Activated naive CD8-positive, alpha-beta T cell treated with anti-CD3 and anti-CD28 coated beads, Interleukin-2, amount 10 ng/mL, durations not matched to agents 7 days and 5 days (primary cell): Measurements from ENCODE around the gene CD44. TPM values are rescaled to one million over a fixed set of nuclear protein-coding genes. Genes with fewer than 3 reads are reported as not detected.
A peak's percentile ranks its signal among the peaks of the same experiment; 100 is the strongest.

Experiments
- ATAC-seq: fragments of 150-1000 bp; cut with Tn5 transposase; one replicate; pipeline ENCODE4 v1.10.0; 2021; ENCODE audit warnings: low read depth, moderate library complexity
- POLR2A ChIA-PET: fragments of 350-600 bp; sonication (Branson Sonifier 250); formaldehyde crosslinking; loops from one replicate; lab custom pipeline; 2021; ENCODE audit warnings: antibody characterized with exemption; lab: Charles Lee
- DNase-seq: peaks from one replicate; pipeline ENCODE4 v3.0.0; 2021
- H3K27ac Mint-ChIP-seq: one replicate; pipeline ENCODE4 v1.8.0; 2022; ENCODE audit warnings: mild to moderate bottlenecking, mixed read lengths
- H3K27me3 Mint-ChIP-seq: one replicate; pipeline ENCODE4 v1.8.0; 2022; ENCODE audit warnings: mild to moderate bottlenecking, moderate library complexity, mixed read lengths
- H3K36me3 Mint-ChIP-seq: one replicate; pipeline ENCODE4 v1.8.0; 2021; ENCODE audit warnings: mild to moderate bottlenecking, mixed read lengths
- H3K4me1 Mint-ChIP-seq: one replicate; pipeline ENCODE4 v1.8.0; 2021; ENCODE audit warnings: mixed read lengths
- H3K4me3 Mint-ChIP-seq: one replicate; pipeline ENCODE4 v1.8.0; 2022; ENCODE audit warnings: mild to moderate bottlenecking, moderate library complexity, mixed read lengths
- H3K9me3 Mint-ChIP-seq: one replicate; pipeline ENCODE4 v1.8.0; 2021; ENCODE audit warnings: mixed read lengths
- total RNA-seq, 2 experiments: library from RNA; stranded (reverse); gene quantifications; one replicate each; pipeline ENCODE4 v1.2.3, GENCODE V29; 2021

Gene CD44
- total RNA-seq, 2 experiments from 2014 or later: 551 to 555 TPM

- Mint-ChIP-seq H3K36me3 (peaks cover 64% of the 10 kb centered on the region), H3K27ac (peak overlapping the region; percentile 61), H3K27me3 (no peaks in the 10 kb centered on the region), H3K4me1 (peaks cover 59% of the 10 kb centered on the region), H3K4me3 (peak overlapping the region; percentile 16), H3K9me3 (no peaks in the 10 kb centered on the region)
- DNase-seq: no peak
- POLR2A ChIA-PET: interaction anchor here (1.1 to 1.9 kb wide), 2 partner anchors 9 to 41 kb away, joined by 3 to 5 read pairs; no protein-coding TSS in a partner anchor
- ATAC-seq: no peak
Observed at GRCh38 chr11:35182317-35182939, 43.5 kb downstream of the CD44 start.

DNA sequence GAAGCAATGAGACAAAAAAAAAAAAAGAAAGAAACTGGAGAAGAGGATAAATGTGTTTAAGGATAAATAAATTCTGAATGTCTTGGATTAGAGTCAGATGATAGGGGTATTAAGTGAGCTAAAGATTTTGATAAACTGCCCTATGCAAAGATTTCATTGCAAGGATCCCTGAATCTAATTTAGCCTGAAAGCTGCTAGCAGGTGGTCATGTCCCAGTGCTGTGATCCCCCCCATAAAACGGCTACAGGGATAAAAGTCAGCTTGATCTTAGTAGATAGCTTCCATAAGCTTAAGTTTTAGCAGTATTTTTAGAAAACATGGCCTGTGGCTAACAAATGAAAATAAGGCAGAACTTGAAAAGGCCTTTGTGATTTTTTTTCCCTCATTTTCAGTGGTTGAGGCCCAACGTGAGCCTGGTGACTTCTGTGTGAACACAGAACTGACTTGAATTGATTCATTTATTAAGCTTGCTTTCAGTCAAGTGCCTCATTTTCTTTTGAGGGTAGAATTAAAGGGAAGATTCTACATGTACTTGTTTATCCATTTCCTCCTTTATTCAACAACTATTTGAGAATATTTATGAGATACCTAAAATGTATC lies 44.5 kb downstream of the CD44 start:
- no peak for ATAC-seq
- DNase-seq: no peak
- POLR2A ChIA-PET: interaction anchor here (1.1 to 1.9 kb wide), 2 partner anchors 10 to 42 kb away, joined by 3 to 5 read pairs; no protein-coding TSS in a partner anchor
- no peak overlapping the region for H3K4me3 Mint-ChIP-seq
- H3K27ac Mint-ChIP-seq: peak overlapping the region; percentile 2
- H3K36me3 Mint-ChIP-seq: peaks cover 72% of the 10 kb centered on the region
- H3K4me1 Mint-ChIP-seq: peaks cover 55% of the 10 kb centered on the region
- H3K9me3 Mint-ChIP-seq: no peaks in the 10 kb centered on the region
- H3K27me3 Mint-ChIP-seq: no peaks in the 10 kb centered on the region

GRCh38 chr11:35185696-35186095 lies 46.7 kb downstream of the CD44 start:
- Mint-ChIP-seq H3K27ac (peak overlapping the region; percentile 35), H3K9me3 (no peaks in the 10 kb centered on the region), H3K36me3 (peaks cover 77% of the 10 kb centered on the region), H3K4me3 (no peak overlapping the region), H3K27me3 (no peaks in the 10 kb centered on the region), H3K4me1 (peaks cover 40% of the 10 kb centered on the region)
- POLR2A ChIA-PET: no interaction called here
- ATAC-seq (no peak), DNase-seq (no peak)

DNA sequence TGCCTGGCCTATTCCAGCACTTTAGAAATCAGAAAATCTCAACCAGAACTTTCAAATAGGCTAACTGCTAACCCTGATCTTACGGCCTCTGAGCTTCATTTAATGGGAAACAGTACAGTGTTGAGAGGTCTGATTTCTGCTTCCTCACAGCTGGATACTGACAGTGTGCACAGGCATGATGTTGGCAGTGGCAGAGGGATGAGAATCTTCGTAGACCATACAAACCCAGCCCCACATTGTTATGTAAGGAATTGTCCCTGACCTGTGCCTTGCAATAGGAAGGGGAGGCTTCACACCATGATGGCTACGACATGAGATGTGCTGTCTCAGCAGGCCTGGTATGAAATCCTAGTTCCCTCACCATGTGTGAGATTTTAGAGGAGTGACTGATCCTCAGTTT lies 49.0 kb downstream of the CD44 start:
- peaks cover 82% of the 10 kb centered on the region for H3K36me3 Mint-ChIP-seq
- H3K9me3 Mint-ChIP-seq: no peaks in the 10 kb centered on the region
- no peak for DNase-seq
- peaks cover 35% of the 10 kb centered on the region for H3K4me1 Mint-ChIP-seq
- H3K4me3 Mint-ChIP-seq: no peak overlapping the region
- H3K27ac Mint-ChIP-seq: peak overlapping the region; percentile 35
- H3K27me3 Mint-ChIP-seq: no peaks in the 10 kb centered on the region
- no peak for ATAC-seq
- POLR2A ChIA-PET: no interaction called here

DNA sequence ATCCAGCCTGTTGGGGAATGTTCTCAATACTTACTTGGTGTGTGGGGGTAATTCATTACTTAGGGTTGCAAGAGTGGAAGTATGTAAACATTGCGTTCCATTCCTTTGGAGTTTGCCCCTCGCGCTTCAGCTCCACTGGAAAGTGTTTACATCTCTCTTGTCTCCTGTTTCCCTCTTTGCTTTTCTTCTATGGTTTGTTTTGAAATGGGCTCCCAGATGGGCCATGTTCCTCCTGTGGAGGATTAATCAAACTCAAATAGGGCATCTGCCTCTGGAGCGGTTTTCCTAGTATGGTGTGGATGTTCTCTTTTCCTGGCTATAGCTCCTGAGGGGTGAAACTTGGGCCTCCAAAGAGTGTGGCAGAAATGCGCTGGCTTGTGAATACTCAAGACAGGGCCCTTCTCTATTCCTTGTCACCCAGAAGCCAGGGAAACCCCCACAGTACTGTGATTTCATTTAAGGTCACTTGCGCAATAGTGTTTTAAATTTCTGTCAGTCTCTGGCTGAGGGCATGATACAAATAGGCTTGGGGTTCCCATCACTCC lies 51.9 kb downstream of the CD44 start:
- POLR2A ChIA-PET: interaction anchor here (1.8 kb wide), 1 partner anchor 12 kb away, joined by 4 read pairs; no protein-coding TSS in a partner anchor
- Mint-ChIP-seq H3K27me3 (no peaks in the 10 kb centered on the region), H3K4me1 (peaks cover 28% of the 10 kb centered on the region), H3K9me3 (no peaks in the 10 kb centered on the region), H3K27ac (no peak overlapping the region), H3K36me3 (peaks cover 85% of the 10 kb centered on the region), H3K4me3 (no peak overlapping the region)
- DNase-seq (no peak), ATAC-seq (no peak)

DNA sequence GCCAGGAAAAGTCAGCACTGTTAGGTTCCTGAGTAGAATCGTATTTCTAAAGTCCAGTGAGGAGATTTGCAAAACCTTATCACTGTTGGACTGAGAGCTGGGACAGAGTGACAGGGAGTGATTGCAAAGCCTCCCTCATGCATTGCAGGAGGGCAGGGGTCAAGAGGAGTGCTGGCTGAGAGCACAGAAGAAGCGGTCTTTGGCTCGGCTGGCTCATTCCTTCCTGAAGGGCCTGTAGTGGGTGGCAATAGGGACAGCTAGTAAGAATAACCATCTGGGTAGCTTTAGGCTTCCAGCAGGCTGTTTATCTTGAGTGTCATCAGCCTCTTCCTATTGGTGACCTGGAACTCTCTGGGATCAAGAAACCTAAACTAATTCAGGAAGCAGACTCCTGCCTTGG lies 53.4 kb downstream of the CD44 start:
- ATAC-seq (no peak), DNase-seq (no peak)
- H3K27me3 Mint-ChIP-seq: no peaks in the 10 kb centered on the region
- H3K27ac Mint-ChIP-seq: no peak overlapping the region
- POLR2A ChIA-PET: interaction anchor here (0.7 kb wide), 1 partner anchor 37 kb away, joined by 4 read pairs; no protein-coding TSS in a partner anchor
- H3K4me1 Mint-ChIP-seq: peaks cover 29% of the 10 kb centered on the region
- H3K4me3 Mint-ChIP-seq: no peak overlapping the region
- H3K9me3 Mint-ChIP-seq: peaks cover 1% of the 10 kb centered on the region
- peaks cover 90% of the 10 kb centered on the region for H3K36me3 Mint-ChIP-seq

GRCh38 chr11:35193767-35194166 lies 54.8 kb downstream of the CD44 start:
- Mint-ChIP-seq H3K36me3 (peaks cover 92% of the 10 kb centered on the region), H3K4me1 (peaks cover 28% of the 10 kb centered on the region), H3K4me3 (no peak overlapping the region), H3K27me3 (no peaks in the 10 kb centered on the region), H3K27ac (no peak overlapping the region), H3K9me3 (peaks cover 3% of the 10 kb centered on the region)
- ATAC-seq (no peak), DNase-seq (no peak)
- POLR2A ChIA-PET: no interaction called here

DNA sequence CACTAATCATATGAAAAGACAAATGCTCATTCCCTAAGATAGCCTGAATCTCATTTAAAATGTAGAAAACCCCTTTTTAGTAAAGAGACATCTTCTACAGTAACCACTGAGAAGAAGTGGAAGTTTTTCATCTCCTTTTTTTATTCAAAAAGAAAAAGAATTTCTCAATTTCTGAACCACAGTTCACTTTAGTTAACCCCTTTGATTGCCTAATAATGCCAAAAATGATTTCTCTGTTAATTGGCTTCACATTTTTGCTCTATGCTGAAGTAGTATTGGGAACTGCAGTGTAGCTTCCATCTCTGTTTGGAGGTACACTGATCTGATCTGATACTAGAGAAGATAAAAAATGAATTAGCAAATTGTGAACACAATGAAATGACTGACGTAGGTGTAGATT lies 58.3 kb downstream of the CD44 start:
- H3K27ac Mint-ChIP-seq: no peak overlapping the region
- peaks cover 17% of the 10 kb centered on the region for H3K4me1 Mint-ChIP-seq

GRCh38 chr11:35200811-35201341 lies 61.9 kb downstream of the CD44 start:
- POLR2A ChIA-PET: no interaction called here
- peaks cover 10% of the 10 kb centered on the region for H3K4me1 Mint-ChIP-seq
- ATAC-seq: no peak
- DNase-seq: no peak
- peaks cover 9% of the 10 kb centered on the region for H3K9me3 Mint-ChIP-seq
- H3K4me3 Mint-ChIP-seq: no peak overlapping the region
- H3K27me3 Mint-ChIP-seq: no peaks in the 10 kb centered on the region
- peaks cover 93% of the 10 kb centered on the region for H3K36me3 Mint-ChIP-seq
- H3K27ac Mint-ChIP-seq: no peak overlapping the region

More for the DNA sequence above, 58.3 kb downstream of the CD44 start:
- DNase-seq (no peak), ATAC-seq (no peak)
- H3K4me3 Mint-ChIP-seq: no peak overlapping the region
- peaks cover 92% of the 10 kb centered on the region for H3K36me3 Mint-ChIP-seq
- H3K27me3 Mint-ChIP-seq: no peaks in the 10 kb centered on the region
- peaks cover 6% of the 10 kb centered on the region for H3K9me3 Mint-ChIP-seq
- POLR2A ChIA-PET: no interaction called here

GRCh38 chr11:35204614-35205013 lies 65.6 kb downstream of the CD44 start:
- POLR2A ChIA-PET: no interaction called here
- H3K27ac Mint-ChIP-seq: no peak overlapping the region
- DNase-seq (no peak), ATAC-seq (no peak)
- peaks cover 19% of the 10 kb centered on the region for H3K9me3 Mint-ChIP-seq
- H3K36me3 Mint-ChIP-seq: peaks cover 95% of the 10 kb centered on the region
- H3K4me1 Mint-ChIP-seq: peaks cover 5% of the 10 kb centered on the region
- H3K4me3 Mint-ChIP-seq: no peak overlapping the region
- H3K27me3 Mint-ChIP-seq: no peaks in the 10 kb centered on the region

DNA sequence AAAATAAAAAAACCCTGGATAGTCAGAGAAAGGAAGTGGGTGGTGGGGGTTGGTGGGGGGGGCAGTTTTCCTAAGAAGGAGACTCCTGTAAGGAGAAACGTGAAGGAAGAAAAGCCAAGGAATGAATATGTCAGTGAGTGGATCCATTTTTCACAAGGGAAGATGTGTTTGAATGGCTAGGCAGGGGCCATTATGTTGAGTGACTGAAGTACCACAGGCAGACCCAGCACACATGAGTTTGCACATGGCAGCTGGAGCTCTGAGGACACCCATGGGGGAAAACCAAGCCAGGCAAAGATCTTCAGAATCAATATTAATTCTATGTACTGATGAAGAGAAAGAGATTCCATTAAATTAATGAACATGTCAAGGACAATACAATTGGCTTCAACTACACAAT lies 67.6 kb downstream of the CD44 start:
- ATAC-seq (no peak), DNase-seq (no peak)
- H3K4me3 Mint-ChIP-seq: no peak overlapping the region
- H3K9me3 Mint-ChIP-seq: peaks cover 24% of the 10 kb centered on the region
- no peak overlapping the region for H3K27ac Mint-ChIP-seq
- no peaks in the 10 kb centered on the region for H3K27me3 Mint-ChIP-seq
- H3K36me3 Mint-ChIP-seq: peaks cover 95% of the 10 kb centered on the region
- POLR2A ChIA-PET: no interaction called here
- peaks cover 6% of the 10 kb centered on the region for H3K4me1 Mint-ChIP-seq

DNA sequence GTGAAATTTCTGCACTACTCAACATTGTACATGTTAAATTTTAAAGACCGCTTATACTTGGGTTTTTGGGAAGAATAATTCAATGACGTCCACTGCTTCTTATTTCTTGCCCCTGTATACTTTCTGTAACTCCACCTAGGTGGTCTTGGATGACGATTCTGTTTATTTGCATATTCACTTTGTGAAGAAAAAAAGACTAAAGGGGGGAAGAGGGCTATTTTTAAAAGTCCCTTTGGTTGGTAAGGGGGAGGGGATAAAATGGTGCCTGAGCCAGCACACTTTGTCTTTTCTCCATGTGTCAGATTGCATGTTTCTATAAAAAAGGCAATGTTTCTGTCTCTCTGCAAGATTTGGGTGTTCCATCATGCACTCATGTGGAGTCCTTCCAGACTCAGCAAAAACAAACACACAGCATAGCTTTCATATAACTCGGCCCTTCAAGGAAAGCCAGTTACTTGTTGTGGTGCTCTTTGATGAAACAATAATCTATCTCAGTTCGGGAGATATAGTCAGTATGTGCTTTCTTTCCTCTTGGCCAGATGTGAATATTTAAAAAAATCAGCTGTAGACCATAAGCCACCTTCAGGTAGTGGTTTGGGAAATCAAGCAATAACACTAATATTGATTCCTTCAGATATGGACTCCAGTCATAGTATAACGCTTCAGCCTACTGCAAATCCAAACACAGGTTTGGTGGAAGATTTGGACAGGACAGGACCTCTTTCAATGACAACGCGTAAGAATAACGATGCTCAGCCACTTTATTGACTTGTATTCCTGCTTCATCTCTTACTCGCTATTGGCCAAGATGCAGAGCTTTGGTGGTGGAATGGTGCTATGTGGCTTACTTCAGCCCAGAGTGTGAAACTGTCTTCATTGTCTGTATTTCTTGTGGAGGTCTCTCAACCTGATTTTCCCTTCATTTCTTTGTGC lies 68.8 kb downstream of the CD44 start:
- POLR2A ChIA-PET: no interaction called here
- no peak overlapping the region for H3K4me3 Mint-ChIP-seq
- peak overlapping the region; percentile 13 for H3K27ac Mint-ChIP-seq
- DNase-seq (no peak), ATAC-seq (no peak)
- peaks cover 6% of the 10 kb centered on the region for H3K4me1 Mint-ChIP-seq
- peaks cover 24% of the 10 kb centered on the region for H3K9me3 Mint-ChIP-seq
- no peaks in the 10 kb centered on the region for H3K27me3 Mint-ChIP-seq
- peaks cover 94% of the 10 kb centered on the region for H3K36me3 Mint-ChIP-seq

DNA sequence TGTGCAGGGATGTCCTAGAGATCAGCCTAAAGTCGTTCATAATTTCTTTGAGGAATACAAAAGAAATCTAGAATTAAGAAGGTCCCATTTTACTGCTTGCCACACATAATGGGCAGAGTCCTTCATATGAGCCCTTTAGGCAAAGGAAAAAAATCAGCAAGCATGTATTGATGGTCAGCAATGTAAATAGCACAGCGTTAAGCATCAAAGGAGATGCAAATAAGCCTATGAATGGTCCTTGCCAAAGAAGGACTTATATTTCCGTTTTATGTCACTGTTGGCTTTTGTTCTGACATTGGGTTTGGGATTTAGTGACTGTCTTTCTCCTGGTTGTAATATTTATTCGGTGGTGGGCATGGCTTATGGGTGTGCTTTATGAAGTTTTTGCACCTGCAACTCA lies 69.8 kb downstream of the CD44 start:
- Mint-ChIP-seq H3K4me3 (no peak overlapping the region), H3K9me3 (peaks cover 24% of the 10 kb centered on the region), H3K27me3 (no peaks in the 10 kb centered on the region), H3K4me1 (peaks cover 13% of the 10 kb centered on the region), H3K27ac (peak overlapping the region; percentile 31), H3K36me3 (peaks cover 92% of the 10 kb centered on the region)
- POLR2A ChIA-PET: no interaction called here
- ATAC-seq (no peak), DNase-seq (no peak)
